Stimulated activated CD4-positive, alpha-beta T cell treated with anti-CD3 and anti-CD28 coated beads, TNF-alpha, amount 100 ng/mL, for 24 hours (primary cell): ENCODE results near the gene KRT83.

Experiments used
- DNase-seq, 3 experiments: peaks; one replicate each; pipeline ENCODE4 v3.0.0-alpha.2; 2020; ENCODE audit warnings: low read depth in 3 of 3

The KRT83 gene

GRCh38 chr12:52332381-52332780 is 11.2 kb upstream of the KRT83 start:
- DNase-seq = no peak

DNA sequence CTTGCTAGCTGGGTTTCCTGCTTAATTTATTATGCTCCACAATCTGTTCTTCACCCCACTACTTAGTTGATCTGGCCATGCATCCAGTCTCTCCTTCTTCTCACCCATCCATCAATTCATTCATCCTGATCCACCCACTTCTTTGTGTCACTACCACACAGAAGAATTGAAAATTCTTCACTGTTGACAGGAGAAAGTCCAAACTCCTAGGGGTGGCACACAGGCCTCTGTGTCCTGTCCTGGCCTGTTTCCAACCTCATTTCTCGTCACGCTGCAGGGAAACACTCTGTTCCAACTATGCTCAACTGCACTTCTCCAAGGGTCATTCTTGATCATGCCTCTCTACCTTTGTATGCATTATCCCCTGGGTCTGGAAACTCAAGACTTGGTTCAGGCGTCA is 10.6 kb upstream of the KRT83 start:
- DNase-seq = no peak

GRCh38 chr12:52331039-52331438 is 9.8 kb upstream of the KRT83 start:
- DNase-seq = no peak

DNA sequence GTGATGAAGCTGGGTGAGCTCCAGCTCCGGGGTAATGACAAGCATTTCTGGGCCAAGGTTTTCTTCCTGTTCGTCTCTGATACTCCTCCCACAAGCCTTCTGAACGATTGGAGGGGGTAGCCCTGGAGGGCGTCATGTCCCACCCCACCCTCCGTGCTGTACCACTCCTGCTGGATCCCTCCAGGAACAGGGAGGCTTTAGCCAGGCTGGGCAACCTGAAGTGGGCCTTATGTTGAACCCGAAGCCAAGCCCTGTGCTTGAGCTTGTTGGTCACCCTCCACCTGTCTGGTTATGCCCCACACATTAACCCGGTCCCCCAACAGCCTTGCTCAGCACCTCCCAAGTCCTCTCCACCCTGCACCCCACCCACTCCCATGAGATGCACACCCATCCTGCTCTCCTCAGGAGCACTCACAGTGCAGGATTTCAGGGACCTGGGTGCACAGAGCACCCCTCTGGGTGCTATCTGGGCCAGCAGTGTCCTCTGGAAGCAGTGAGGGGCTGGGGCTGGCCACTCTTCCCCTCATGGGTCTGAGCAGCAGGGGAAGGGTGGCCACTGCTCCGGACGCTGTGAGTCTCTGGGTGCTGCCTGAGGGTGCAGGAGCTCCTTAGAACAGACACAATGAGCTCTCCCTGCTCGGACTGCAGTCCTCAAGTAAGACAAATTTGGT is 6.8 kb upstream of the KRT83 start:
- no peak for DNase-seq

- DNase-seq = peak; percentile 51 to 77 (median 72)
Measured at GRCh38 chr12:52327052-52327829, 6.0 kb upstream of the KRT83 start.

DNA sequence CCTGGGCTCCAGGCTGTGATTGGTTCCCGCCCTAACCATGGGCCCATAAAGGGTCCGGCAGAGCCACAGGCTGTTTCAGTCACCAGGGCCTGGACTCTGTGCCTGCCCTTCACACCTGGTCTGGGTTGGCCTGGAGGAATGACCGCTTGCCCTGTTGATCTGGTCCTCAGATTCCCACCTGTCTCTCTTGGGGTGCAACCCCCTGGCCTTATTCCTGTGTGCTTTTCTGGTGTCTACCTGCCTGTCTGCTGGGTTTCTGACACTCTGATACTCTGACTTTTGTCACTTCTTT is 2.9 kb upstream of the KRT83 start:
- no peak for DNase-seq

GRCh38 chr12:52323416-52324152 is 2.4 kb upstream of the KRT83 start:
- no peak for DNase-seq

- DNase-seq = no peak
Measured at GRCh38 chr12:52323001-52323400, 1.8 kb upstream of the KRT83 start.

DNA sequence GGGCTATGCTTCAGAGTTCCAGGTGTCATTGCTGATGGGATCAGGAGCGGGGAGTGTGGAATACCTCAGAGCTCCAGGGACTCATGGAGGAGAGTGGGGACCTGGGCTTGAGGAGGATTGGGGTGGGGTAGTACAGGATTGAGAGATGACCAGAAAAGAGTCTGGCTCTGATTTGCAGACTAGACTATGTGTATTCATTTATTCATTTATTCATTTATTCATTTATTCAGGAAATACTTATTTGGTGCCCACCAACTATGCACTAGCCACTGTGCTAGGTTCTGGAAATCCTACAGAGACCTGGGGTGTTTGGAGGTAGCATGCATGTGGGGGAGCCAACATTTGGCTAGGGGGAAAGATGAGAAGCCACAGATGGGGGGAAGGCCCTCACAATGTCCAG is 871 bp upstream of the KRT83 start:
- no peak for DNase-seq

DNA sequence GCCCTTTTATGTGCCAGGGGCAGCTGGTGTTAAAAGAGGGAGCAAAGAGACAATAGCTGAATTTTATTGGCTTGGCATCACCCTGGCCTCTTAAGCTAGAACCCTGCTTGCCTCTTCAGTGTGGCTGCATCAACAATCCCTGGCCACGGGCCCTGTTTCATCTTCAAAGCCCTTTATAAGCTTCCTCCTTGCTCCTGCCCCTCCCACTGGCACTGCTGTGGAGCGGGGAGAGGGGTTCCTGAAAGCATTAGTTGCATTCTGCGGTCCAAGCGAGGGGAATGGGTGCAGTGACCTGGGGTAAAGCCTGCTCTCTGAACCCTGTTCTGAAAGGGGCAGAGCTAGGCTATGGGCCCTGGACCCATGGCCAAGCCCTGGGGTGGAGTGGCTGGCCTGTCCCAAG is 220 bp upstream of the KRT83 start:
- no peak for DNase-seq

GRCh38 chr12:52319097-52319496 is 2.1 kb downstream of the KRT83 start:
- DNase-seq = no peak

- no peak for DNase-seq
Measured at GRCh38 chr12:52318241-52318990, 2.8 kb downstream of the KRT83 start.

GRCh38 chr12:52317468-52318052 is 3.6 kb downstream of the KRT83 start:
- no peak for DNase-seq

GRCh38 chr12:52316701-52317100 is 4.5 kb downstream of the KRT83 start:
- no peak for DNase-seq

DNA sequence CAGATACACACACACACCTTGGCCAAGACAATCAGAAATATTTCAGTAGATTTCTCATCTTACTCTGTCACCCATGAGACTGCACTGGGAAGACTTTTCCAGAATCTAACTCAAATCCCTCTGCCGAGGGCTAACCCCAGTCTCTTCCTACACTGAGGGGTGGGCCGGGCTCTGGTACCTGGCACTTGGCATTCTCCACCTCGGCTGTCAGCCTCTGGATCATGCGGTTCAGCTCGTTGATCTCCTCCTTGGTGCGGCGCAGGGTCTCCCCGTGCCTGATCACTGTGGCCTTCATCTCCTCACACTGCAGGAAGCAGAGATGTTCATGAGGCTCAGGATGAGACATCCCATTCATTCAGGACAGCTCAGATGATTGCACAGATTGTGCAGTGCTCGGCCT is 4.9 kb downstream of the KRT83 start:
- no peak for DNase-seq

- DNase-seq = peak in 1 of 3 experiments; percentile 28
Measured at GRCh38 chr12:52315721-52316120, 5.5 kb downstream of the KRT83 start.

DNA sequence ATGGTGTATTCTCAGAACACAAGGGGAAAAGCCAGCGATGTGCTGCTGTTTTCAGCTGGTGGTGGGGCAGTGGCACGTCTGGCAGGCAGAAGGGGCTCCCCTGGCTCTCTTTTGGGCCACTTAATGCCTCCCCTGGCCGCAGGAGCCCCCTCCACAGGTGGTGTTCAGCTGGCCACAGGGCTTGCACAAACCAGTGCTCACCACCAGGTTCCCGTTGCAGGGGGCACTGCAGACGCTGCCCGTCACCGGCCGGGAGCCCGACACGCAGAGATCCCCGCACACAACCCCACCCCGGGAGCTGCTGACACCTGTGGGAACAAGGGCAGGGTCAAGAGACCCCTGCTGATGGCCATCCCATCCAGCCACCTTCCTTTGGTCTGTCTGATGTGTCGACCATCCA is 6.7 kb downstream of the KRT83 start:
- DNase-seq = no peak

- no peak for DNase-seq
Measured at GRCh38 chr12:52313926-52314325, 7.3 kb downstream of the KRT83 start.

DNA sequence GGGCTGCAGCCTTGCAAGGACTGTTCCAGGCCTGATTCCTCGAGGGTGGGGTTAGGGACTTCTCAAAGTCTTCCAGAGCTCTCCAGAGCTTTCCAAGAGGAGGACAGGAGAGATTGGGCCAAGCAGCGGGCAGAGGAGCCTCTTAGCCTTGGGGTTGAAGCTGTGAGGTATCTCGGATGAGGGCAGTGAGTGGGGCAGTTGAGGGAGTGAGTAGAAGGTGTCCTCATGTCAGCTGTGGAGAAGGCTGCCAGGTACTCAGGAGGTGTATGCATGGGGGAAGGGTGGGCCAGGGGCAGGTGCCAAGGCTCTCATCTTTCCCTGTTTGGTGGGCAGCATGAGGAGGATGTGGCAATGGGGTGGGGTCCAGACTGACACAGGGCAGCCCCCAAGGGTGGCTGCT is 7.7 kb downstream of the KRT83 start:
- DNase-seq = no peak

GRCh38 chr12:52312086-52312485 is 9.1 kb downstream of the KRT83 start:
- no peak for DNase-seq

DNA sequence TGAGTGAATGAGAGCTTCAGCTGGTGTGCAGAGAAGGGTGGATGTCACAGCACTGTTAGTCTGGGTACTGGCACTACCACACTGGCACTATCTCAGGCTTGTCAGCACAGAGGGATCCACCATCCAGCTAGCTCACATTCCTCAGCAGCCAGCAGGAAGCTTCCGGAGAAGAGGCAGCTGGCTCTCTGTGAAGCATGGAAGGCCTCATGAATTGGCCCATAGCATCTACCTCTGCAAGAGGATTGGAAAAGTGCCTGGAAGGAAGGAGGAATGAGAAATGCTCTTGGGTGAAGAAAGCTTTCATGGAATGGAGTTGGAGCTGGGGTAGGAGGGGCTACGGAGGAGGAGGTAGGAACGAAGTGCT is 9.9 kb downstream of the KRT83 start:
- no peak for DNase-seq
